GM12891 (cell line): ENCODE data around the gene ABCA6.

Source experiments
- DNase-seq: peaks from one replicate; pipeline ENCODE4 v3.0.0; 2011; ENCODE audit warnings: low spot score; ENCODE audit not compliant: insufficient read length
- FAIRE-seq: peaks from 2 replicates; lab custom pipeline; 2011; peaks lifted over from hg19 to GRCh38; lab: Jason Lieb, UNC
- PAX5 ChIP-seq: IDR thresholded peaks from 2 replicates; pipeline ENCODE4 v1.6.1; 2011; ENCODE audit warnings: low read length, moderate library complexity, mild to moderate bottlenecking; ENCODE audit not compliant: insufficient read depth, severe bottlenecking
- POLR2A ChIP-seq: IDR thresholded peaks from 2 replicates; pipeline ENCODE4 v1.6.1; 2011; ENCODE audit warnings: low read depth, low read length, control low read depth
- POLR2AphosphoS5 ChIP-seq: IDR thresholded peaks from 2 replicates; pipeline ENCODE4 v1.6.1; 2011; ENCODE audit warnings: low read depth, low read length, control low read depth
- POU2F2 ChIP-seq: IDR thresholded peaks from 2 replicates; pipeline ENCODE4 v1.6.1; 2011; ENCODE audit warnings: low read depth, mild to moderate bottlenecking, control low read depth, low read length, moderate library complexity
- SPI1 ChIP-seq: IDR thresholded peaks from 2 replicates; pipeline ENCODE4 v1.6.1; 2011; ENCODE audit warnings: low read depth, low read length, control low read depth
- TAF1 ChIP-seq: IDR thresholded peaks from 2 replicates; pipeline ENCODE4 v1.6.1; 2011; ENCODE audit warnings: low read depth, low read length, control low read depth

The ABCA6 gene

GRCh38 chr17:69055334-69055733, 86.4 kb downstream of the ABCA6 start:
- FAIRE-seq (no peak), DNase-seq (no peak)
- TF ChIP-seq POU2F2 (no peak), TAF1 (no peak), PAX5 (no peak)

- DNase-seq (no peak), FAIRE-seq (no peak)
- TF ChIP-seq POU2F2 (no peak), TAF1 (no peak), SPI1 (no peak), POLR2AphosphoS5 (no peak), PAX5 (no peak), POLR2A (no peak)
Observed at GRCh38 chr17:69050999-69051775, 90.5 kb downstream of the ABCA6 start.

GRCh38 chr17:69048634-69049033, 93.1 kb downstream of the ABCA6 start:
- FAIRE-seq (no peak), DNase-seq (no peak)
- TF ChIP-seq POLR2AphosphoS5 (no peak), POU2F2 (no peak), POLR2A (no peak), SPI1 (no peak)

- no peak for TF ChIP-seq POLR2AphosphoS5
- no peak for TF ChIP-seq POLR2A
- no peak for TF ChIP-seq POU2F2
- TF ChIP-seq SPI1: no peak
- TF ChIP-seq PAX5: no peak
- TF ChIP-seq TAF1: no peak
- no peak for DNase-seq
- FAIRE-seq: no peak
Observed at GRCh38 chr17:69047368-69048263, 94.1 kb downstream of the ABCA6 start.

- TF ChIP-seq TAF1: no peak
- no peak for TF ChIP-seq POU2F2
- no peak for TF ChIP-seq SPI1
- TF ChIP-seq POLR2A: no peak
- TF ChIP-seq PAX5: no peak
- DNase-seq: no peak
- FAIRE-seq: no peak
Observed at GRCh38 chr17:69046121-69046807, 95.4 kb downstream of the ABCA6 start.

- TF ChIP-seq TAF1 (no peak), SPI1 (no peak), POLR2A (no peak), POLR2AphosphoS5 (no peak), POU2F2 (no peak), PAX5 (no peak)
- DNase-seq: no peak
- no peak for FAIRE-seq
Observed at GRCh38 chr17:69045646-69046045, 96.0 kb downstream of the ABCA6 start.

- FAIRE-seq (no peak), DNase-seq (no peak)
- TF ChIP-seq POU2F2 (no peak), POLR2AphosphoS5 (no peak), POLR2A (no peak)
Observed at GRCh38 chr17:69044371-69044770, 97.3 kb downstream of the ABCA6 start.

GRCh38 chr17:69043098-69043734, 98.5 kb downstream of the ABCA6 start:
- FAIRE-seq: no peak
- no peak for TF ChIP-seq POLR2AphosphoS5
- TF ChIP-seq PAX5: no peak
- no peak for TF ChIP-seq POLR2A
- TF ChIP-seq POU2F2: no peak
- TF ChIP-seq SPI1: no peak
- TF ChIP-seq TAF1: no peak

GRCh38 chr17:69042308-69042707, 99.4 kb downstream of the ABCA6 start:
- TF ChIP-seq PAX5 (no peak), SPI1 (no peak), POU2F2 (no peak), POLR2AphosphoS5 (no peak), POLR2A (no peak), TAF1 (no peak)
- DNase-seq (no peak), FAIRE-seq (no peak)

More at GRCh38 chr17:69043098-69043734, 98.5 kb downstream of the ABCA6 start:
- DNase-seq: no peak
